Psoas muscle (tissue), 8 donors: ENCODE measurements around the gene BBS7. TPM values are rescaled to one million over a fixed set of nuclear protein-coding genes. Genes with fewer than 3 reads are reported as not detected.
A peak's percentile ranks its signal among the peaks of the same experiment; 100 is the strongest.

Experiments used
- ATAC-seq, 4 donors: fragments of 200-7000 bp; cut with Tn5 transposase; one replicate each; pipeline ENCODE4 v1.9.1; 2020; ENCODE audit warnings: moderate library complexity in 3 of 4, mild to moderate bottlenecking in 2 of 4
- DNase-seq, 2 donors: peaks; one replicate each; pipeline ENCODE4 v3.0.0-alpha.2; 2020
- H3K27ac ChIP-seq: fragments of 200-600 bp; one replicate; pipeline ENCODE4 v1.8.0; 2022
- H3K27me3 ChIP-seq, 3 donors: fragments of 200-600 bp in 1 of 3; one replicate each; pipeline versions ENCODE4 v1.6.1 to v1.8.0; 2013 to 2022; ENCODE audit warnings: low read length in 2 of 3, mild to moderate bottlenecking in 2 of 3, moderate library complexity in 1 of 3; ENCODE audit not compliant: insufficient read depth in 3 of 3
- H3K36me3 ChIP-seq, 2 donors: fragments of 200-600 bp in 1 of 2; one replicate each; pipeline versions ENCODE4 v1.6.1 to v1.8.0; 2013 to 2022; ENCODE audit warnings: low read depth in 1 of 2, mild to moderate bottlenecking in 1 of 2, moderate library complexity in 1 of 2; ENCODE audit not compliant: insufficient read depth in 1 of 2
- H3K4me1 ChIP-seq: fragments of 200-600 bp; one replicate; pipeline ENCODE4 v1.8.0; 2022
- H3K4me3 ChIP-seq: fragments of 200-600 bp; one replicate; pipeline ENCODE4 v1.8.0; 2022; ENCODE audit warnings: mild to moderate bottlenecking
- H3K9me3 ChIP-seq: fragments of 200-600 bp; one replicate; pipeline ENCODE4 v1.8.0; 2022
- CTCF ChIP-seq: fragments of 200-600 bp; IDR thresholded peaks from one replicate; pipeline ENCODE4 v1.8.0; 2022; ENCODE audit warnings: antibody characterized with exemption
- WGBS, 3 donors: extraction: QIAGEN DNeasy Blood & Tissue Kit; methylation state at CpG; one replicate each; pipeline versions ENCODE4 v1.1.6 to v1.1.7; 2013; 5-methylcytosine and 5-hydroxymethylcytosine counted together
- intact Hi-C, 2 donors: fragments of 100-400 bp; cut with DNase I; formaldehyde crosslinking; loops; one replicate each; pipeline versions ENCODE4 v1.11.0 to v1.14.2; 2022
- polyA plus RNA-seq, 3 donors: library from polyadenylated mRNA; stranded (reverse); fragments of 200-250 nt; gene quantifications; one replicate each; pipeline ENCODE4 v1.2.3, GENCODE V29; 2013
- total RNA-seq, 4 donors: library from RNA; stranded (reverse); fragmentation: NEBNext Ultra II Directional in 2 of 4; extraction: Animal tissue kit (Norgen Biotek cat#: 25700) in 2 of 4; gene quantifications; one replicate each; pipeline versions ENCODE4 v1.2.1 to v1.2.4, GENCODE V29; 2021 to 2023
- donor health status: healthy with polysubstance abuse.
- donor health status: DM: no; HTN: no; CAD: no; lungs with moderate emphysema.
- donor health status: Bipolar disorder and iron deficiency.
- donor health status: healthy.
- donor health status: DM: yes; HTN: yes; CAD: no.
- donor health status: DM: no; HTN: no; CAD: no.
- donor health status: DM: no; HTN: no; CAD: no.
- donor health status: DM: yes; HTN: yes; CAD: no.

The BBS7 gene
- total and polyA plus RNA-seq, 7 donors, result 4.0 to 10.3 (median 5.3) TPM

GRCh38 chr4:121789455-121789854 lies 80.8 kb downstream of the BBS7 start:
- no peaks in the 10 kb centered on the region for H3K36me3 ChIP-seq
- intact Hi-C loops, result no loop called here
- no peak for ATAC-seq
- H3K27ac ChIP-seq, result no peak overlapping the region
- WGBS, 3 donors, result 65 to 80% (median 75%) methylated on average over 1 of the region's 1 CpG
- peaks cover 2% of the 10 kb centered on the region for H3K9me3 ChIP-seq
- no peaks in the 10 kb centered on the region for H3K4me1 ChIP-seq
- H3K27me3 ChIP-seq, result peaks cover 3 to 5% (median 3%) of the 10 kb centered on the region in 3 donors
- no peak overlapping the region for H3K4me3 ChIP-seq
- TF ChIP-seq CTCF, result no peak
- DNase-seq, result no peak

- no peaks in the 10 kb centered on the region for H3K36me3 ChIP-seq
- no peak for TF ChIP-seq CTCF
- ATAC-seq (no peak), DNase-seq (no peak)
- WGBS, 3 donors, result 91 to 100% (median 95%) methylated on average over 2 of the region's 2 CpGs
- peaks cover 0 to 5% (median 3%) of the 10 kb centered on the region in 3 donors for H3K27me3 ChIP-seq
- intact Hi-C loops, result no loop called here
- H3K4me1 ChIP-seq, result no peaks in the 10 kb centered on the region
- H3K9me3 ChIP-seq, result peaks cover 7% of the 10 kb centered on the region
- no peak overlapping the region for H3K27ac ChIP-seq
- H3K4me3 ChIP-seq, result no peak overlapping the region
Observed at GRCh38 chr4:121788896-121789295, 81.4 kb downstream of the BBS7 start.

- intact Hi-C loops, result no loop called here
- WGBS, 3 donors, result 39 to 56% (median 43%) methylated on average over 2 of the region's 2 CpGs
- no peak for DNase-seq
- H3K27ac ChIP-seq, result no peak overlapping the region
- H3K4me1 ChIP-seq, result no peaks in the 10 kb centered on the region
- H3K27me3 ChIP-seq, result peaks cover 0 to 5% (median 1%) of the 10 kb centered on the region in 3 donors
- H3K36me3 ChIP-seq, result no peaks in the 10 kb centered on the region
- no peak overlapping the region for H3K4me3 ChIP-seq
- no peak for TF ChIP-seq CTCF
- peaks cover 7% of the 10 kb centered on the region for H3K9me3 ChIP-seq
- no peak for ATAC-seq
Observed at GRCh38 chr4:121786221-121786620, 84.1 kb downstream of the BBS7 start.

GRCh38 chr4:121785479-121785878 lies 84.8 kb downstream of the BBS7 start:
- peak in 2 of 4 donors; percentile 35 to 36 for ATAC-seq
- no peak for TF ChIP-seq CTCF
- 23 to 39% (median 34%) methylated on average over 4 of the region's 4 CpGs for WGBS, 3 donors

GRCh38 chr4:121784975-121785374 lies 85.3 kb downstream of the BBS7 start:
- Histone ChIP-seq H3K4me3 (no peak overlapping the region), H3K4me1 (no peaks in the 10 kb centered on the region), H3K9me3 (peaks cover 7% of the 10 kb centered on the region), H3K36me3 (no peaks in the 10 kb centered on the region), H3K27me3 (peaks cover 0 to 8% (median 5%) of the 10 kb centered on the region in 3 donors), H3K27ac (no peak overlapping the region)
- ATAC-seq (no peak), DNase-seq (no peak)
- 3 to 16% (median 15%) methylated on average over 2 of the region's 2 CpGs for WGBS, 3 donors
- intact Hi-C loops, result no loop called here
- no peak for TF ChIP-seq CTCF

More at GRCh38 chr4:121785479-121785878, 84.8 kb downstream of the BBS7 start:
- no peak overlapping the region for H3K4me3 ChIP-seq
- no peak overlapping the region for H3K27ac ChIP-seq
- DNase-seq, result no peak
- H3K36me3 ChIP-seq, result no peaks in the 10 kb centered on the region
- intact Hi-C loops, result no loop called here
- H3K9me3 ChIP-seq, result peaks cover 7% of the 10 kb centered on the region
- H3K4me1 ChIP-seq, result no peaks in the 10 kb centered on the region
- peaks cover 0 to 6% (median 5%) of the 10 kb centered on the region in 3 donors for H3K27me3 ChIP-seq
